Fibroblast of villous mesenchyme (primary cell): ENCODE results near the gene ANO2. TPM values are rescaled to one million over a fixed set of nuclear protein-coding genes. Genes with fewer than 3 reads are reported as not detected.

Experiments used
- DNase-seq: peaks from one replicate; pipeline ENCODE4 v3.0.0-alpha.2; 2010; ENCODE audit warnings: low read depth
- H3K4me3 ChIP-seq: 2 replicates; pipeline ENCODE4 v1.5.1; 2011; ENCODE audit warnings: low read depth, mild to moderate bottlenecking, low read length
- total RNA-seq: library from RNA; depleted of rRNA; stranded (reverse); fragments of >200 nt; gene quantifications from 2 replicates; pipeline ENCODE4 v1.2.3, GENCODE V29; 2012
- TF ChIP-seq, protein P1 (sequence below): IDR thresholded peaks from 2 replicates; pipeline ENCODE4 v1.5.1; 2012; ENCODE audit warnings: low read depth, mild to moderate bottlenecking, low read length; ENCODE audit not compliant: insufficient read depth

ANO2 gene
- total RNA-seq, 1 donor, result 0.43 TPM

GRCh38 chr12:5577211-5577612 is 367.8 kb downstream of the ANO2 start:
- no peak for DNase-seq
- TF ChIP-seq, protein P1, sequence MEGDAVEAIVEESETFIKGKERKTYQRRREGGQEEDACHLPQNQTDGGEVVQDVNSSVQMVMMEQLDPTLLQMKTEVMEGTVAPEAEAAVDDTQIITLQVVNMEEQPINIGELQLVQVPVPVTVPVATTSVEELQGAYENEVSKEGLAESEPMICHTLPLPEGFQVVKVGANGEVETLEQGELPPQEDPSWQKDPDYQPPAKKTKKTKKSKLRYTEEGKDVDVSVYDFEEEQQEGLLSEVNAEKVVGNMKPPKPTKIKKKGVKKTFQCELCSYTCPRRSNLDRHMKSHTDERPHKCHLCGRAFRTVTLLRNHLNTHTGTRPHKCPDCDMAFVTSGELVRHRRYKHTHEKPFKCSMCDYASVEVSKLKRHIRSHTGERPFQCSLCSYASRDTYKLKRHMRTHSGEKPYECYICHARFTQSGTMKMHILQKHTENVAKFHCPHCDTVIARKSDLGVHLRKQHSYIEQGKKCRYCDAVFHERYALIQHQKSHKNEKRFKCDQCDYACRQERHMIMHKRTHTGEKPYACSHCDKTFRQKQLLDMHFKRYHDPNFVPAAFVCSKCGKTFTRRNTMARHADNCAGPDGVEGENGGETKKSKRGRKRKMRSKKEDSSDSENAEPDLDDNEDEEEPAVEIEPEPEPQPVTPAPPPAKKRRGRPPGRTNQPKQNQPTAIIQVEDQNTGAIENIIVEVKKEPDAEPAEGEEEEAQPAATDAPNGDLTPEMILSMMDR, result no peak
- no peak overlapping the region for H3K4me3 ChIP-seq

DNA sequence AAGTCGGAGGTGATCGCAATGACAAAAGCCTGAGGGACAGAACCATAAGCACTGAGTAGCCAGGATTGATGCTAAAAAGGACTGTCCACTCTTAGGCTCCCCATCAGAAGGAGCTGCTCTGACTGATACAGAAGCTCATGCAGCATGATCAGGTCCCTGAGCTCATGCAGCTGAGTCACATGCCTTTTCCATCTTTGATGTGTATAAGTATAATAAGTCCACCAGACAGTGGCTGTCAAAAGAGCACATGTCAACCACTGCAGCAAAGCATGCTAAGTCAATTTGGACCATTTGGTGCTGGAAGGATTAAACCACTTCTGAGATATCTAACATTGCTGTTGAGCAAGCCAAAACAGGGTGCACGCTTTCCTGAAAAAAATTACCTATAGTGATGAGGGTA is 369.1 kb downstream of the ANO2 start:
- DNase-seq, result no peak
- H3K4me3 ChIP-seq, result no peak overlapping the region
- TF ChIP-seq, protein P1, result no peak

DNA sequence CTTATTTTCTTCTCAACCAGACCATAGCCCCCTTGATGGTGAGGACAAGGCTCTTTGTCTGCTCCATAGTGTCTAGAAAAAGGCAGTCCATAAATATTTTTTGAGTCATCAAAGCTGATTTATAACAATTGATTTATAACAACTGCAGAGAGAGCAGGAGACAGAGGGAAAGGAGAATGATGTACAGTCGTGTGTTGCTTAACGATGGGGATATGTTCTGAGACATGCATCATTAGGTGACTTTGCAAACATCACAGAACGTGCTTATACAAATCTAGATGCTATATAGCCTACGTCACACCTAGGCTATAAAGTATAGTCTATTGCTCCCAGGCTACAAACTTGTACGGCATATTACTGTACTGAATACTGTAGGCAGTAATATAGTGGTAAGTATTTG is 369.8 kb downstream of the ANO2 start:
- H3K4me3 ChIP-seq, result no peak overlapping the region
- TF ChIP-seq, protein P1, result no peak
- DNase-seq, result no peak

GRCh38 chr12:5573390-5573789 is 371.7 kb downstream of the ANO2 start:
- TF ChIP-seq, protein P1, result no peak
- no peak overlapping the region for H3K4me3 ChIP-seq

DNA sequence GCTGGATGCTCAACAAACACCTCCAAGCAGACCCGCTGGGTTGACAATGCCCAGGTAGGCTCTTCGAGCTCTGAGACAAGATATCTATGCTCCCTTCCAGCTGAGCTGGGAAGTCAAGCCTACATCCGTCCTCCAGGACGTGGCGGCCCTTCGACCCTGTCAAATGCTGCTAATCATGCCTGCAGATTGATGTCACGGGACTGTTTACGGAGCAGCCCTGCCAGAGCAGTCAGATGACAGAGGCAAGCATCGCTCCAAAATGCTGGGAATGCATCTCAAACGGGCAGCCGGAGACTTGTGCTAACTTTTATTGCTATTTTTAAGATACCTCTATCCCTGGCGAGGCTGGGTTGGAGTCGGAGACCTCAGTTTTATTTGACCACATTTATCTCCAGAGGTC is 373.9 kb downstream of the ANO2 start:
- H3K4me3 ChIP-seq, result no peak overlapping the region
- TF ChIP-seq, protein P1, result no peak
- DNase-seq, result no peak

More at GRCh38 chr12:5573390-5573789, 371.7 kb downstream of the ANO2 start:
- DNase-seq, result no peak

DNA sequence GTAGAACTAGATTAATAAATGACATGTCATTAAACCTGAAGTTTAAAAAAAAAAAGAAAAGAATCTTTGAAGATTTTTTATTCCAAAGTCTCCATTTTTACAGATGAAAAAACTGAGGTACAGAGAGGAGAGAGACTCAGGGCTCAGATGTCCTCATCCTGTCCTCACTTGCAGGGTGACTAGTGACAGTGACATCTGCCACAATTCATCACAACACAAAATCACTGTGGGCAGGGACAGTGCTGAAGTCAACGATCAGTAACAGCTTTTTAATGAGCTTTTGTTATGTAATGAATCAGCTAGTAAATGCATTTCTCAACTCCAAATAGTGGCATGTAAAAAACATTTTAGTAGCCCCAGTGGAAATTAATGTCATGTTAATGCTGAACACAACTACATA is 374.6 kb downstream of the ANO2 start:
- TF ChIP-seq, protein P1, result no peak

GRCh38 chr12:5568325-5568981 is 376.6 kb downstream of the ANO2 start:
- DNase-seq, result no peak

More for the DNA sequence above, 374.6 kb downstream of the ANO2 start:
- DNase-seq, result no peak
- H3K4me3 ChIP-seq, result no peak overlapping the region

More at GRCh38 chr12:5568325-5568981, 376.6 kb downstream of the ANO2 start:
- H3K4me3 ChIP-seq, result no peak overlapping the region
- TF ChIP-seq, protein P1, result no peak
